GM12872 (cell line): ENCODE results near the gene C17orf107.
A peak's percentile ranks its signal among the peaks of the same experiment; 100 is the strongest.

Source experiments
- CTCF ChIP-seq: IDR thresholded peaks from 3 replicates; pipeline ENCODE4 v1.5.1; 2011; ENCODE audit warnings: low read depth, mild to moderate bottlenecking, low read length, moderate library complexity; ENCODE audit not compliant: insufficient read depth

The C17orf107 gene

GRCh38 chr17:4908301-4908700 is 9.0 kb downstream of the C17orf107 start:
- TF ChIP-seq CTCF, result no peak

- TF ChIP-seq CTCF, result peak; percentile 83
These were observed 9.6 kb downstream of the C17orf107 start for GRCh38 chr17:4908711-4909496.

- no peak for TF ChIP-seq CTCF
These were observed 14.7 kb downstream of the C17orf107 start for GRCh38 chr17:4913994-4914393.

- no peak for TF ChIP-seq CTCF
These were observed 20.2 kb downstream of the C17orf107 start for GRCh38 chr17:4919511-4920047.

- TF ChIP-seq CTCF, result no peak
These were observed 21.2 kb downstream of the C17orf107 start for GRCh38 chr17:4920351-4921048.

- TF ChIP-seq CTCF, result no peak
These were observed 22.0 kb downstream of the C17orf107 start for GRCh38 chr17:4921320-4921719.

DNA sequence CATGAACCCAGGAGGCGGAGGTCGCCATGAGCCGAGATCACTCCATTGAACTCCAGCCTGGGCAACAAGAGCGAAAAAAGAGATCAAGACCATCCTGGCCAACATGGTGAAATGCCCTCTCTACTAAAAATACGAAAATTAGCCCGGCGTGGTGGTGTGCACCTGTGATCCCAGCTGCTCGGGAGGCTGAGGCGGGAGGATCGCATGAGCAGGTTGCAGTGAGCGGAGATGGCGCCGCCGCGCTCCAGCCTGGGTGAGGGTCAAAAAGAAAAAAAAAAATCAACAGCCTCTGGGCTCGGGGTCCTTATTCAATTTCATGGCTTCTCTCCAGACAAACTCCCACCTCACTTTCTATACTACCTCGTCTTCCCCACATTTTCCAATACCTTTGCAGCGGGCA is 29.5 kb downstream of the C17orf107 start:
- no peak for TF ChIP-seq CTCF
